ENCODE measurements around the gene TREH.

DNA sequence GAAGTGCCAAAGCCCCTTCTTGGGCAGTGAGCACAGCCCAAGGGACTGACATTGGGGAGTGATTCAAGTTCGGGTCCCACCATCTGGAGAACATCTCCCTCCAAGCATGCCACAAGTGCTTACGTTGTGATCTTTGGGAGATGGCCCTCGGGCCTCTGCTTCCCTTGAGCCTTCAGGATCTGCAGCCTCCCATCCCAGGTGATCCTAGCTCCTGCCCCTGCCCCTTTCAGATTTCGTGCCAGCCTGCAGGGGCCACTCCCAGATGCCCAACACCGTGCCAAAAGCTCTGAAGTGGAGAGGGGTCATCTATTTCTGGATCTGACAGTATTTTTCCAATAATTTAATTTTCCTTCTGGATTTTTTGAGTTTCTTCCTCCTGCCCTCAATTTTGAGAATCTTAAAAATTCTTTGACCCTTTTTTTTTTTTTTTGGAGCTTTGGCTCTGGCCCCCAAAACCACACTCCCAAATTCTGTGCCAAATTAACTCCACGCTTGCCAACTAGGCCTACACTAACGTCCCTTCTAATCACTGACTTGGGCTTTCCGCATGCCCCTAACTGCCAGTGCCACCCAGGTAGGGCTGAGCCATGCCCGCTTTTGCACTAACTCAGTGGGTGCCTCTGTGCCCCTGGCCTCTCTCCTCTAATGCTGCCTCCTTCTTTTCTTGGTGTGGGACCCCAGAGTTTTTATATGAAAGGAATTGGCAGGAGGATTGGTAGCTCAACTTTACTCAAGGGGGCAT lies 46.7 kb downstream of the TREH start:
- no peak for TF ChIP-seq CTCF (IDR thresholded peaks at IDR 0.05; ENCODE audit: low read length)
- TF ChIP-seq EZH2 (optimal IDR thresholded peaks at IDR 0.05; ENCODE audit: low read depth, low read length) = no peak
